ENCODE measurements around the gene UBE2E1. TPM values are rescaled to one million over a fixed set of nuclear protein-coding genes. Genes with fewer than 3 reads are reported as not detected.

UBE2E1 gene
- total RNA-seq, 5 donors from 2014 or later (not counting 1 experiment from before 2014, with no cell fraction given) = 39.1 to 71.8 (median 51.6) TPM

- Mint-ChIP-seq H3K27me3 (no peaks in the 10 kb centered on the region), H3K4me1 (no peaks in the 10 kb centered on the region), H3K36me3 (no peaks in the 10 kb centered on the region), H3K9me3 (no peaks in the 10 kb centered on the region), H3K4me3 (no peak overlapping the region), H3K27ac (no peak overlapping the region)
- POLR2A ChIA-PET = interaction anchor here in 1 of 2 donors (1.0 kb wide), 1 partner anchor 13 kb away, joined by 4 read pairs; no protein-coding TSS in a partner anchor
- DNase-seq (no peak), ATAC-seq (replicated peaks in 1 of 4) (no peak)
- Histone ChIP-seq H3K36me3 (ENCODE audit: control insufficient read depth in 2 of 2, extremely low read depth in 1 of 2, insufficient read depth in 1 of 2, low read length in 1 of 2) (no peaks in the 10 kb centered on the region), H3K4me3 (ENCODE audit: control insufficient read depth in 1 of 2, extremely low read depth in 1 of 2, low read length in 1 of 2) (no peak overlapping the region), H3K27me3 (replicated peaks in 1 of 2; ENCODE audit: control insufficient read depth in 2 of 2, extremely low read depth in 1 of 2, insufficient read depth in 2 of 2, low read length in 1 of 2) (no peaks in the 10 kb centered on the region), H3K4me1 (ENCODE audit: control insufficient read depth in 1 of 2, extremely low read depth in 1 of 2, insufficient read depth in 2 of 2, low read length in 2 of 2) (no peaks in the 10 kb centered on the region), H3K27ac (ENCODE audit: low read length) (no peak overlapping the region), H3K9me3 (no peaks in the 10 kb centered on the region)
- WGBS (ENCODE audit: insufficient coverage) = 100% methylated on average over 1 of the region's 3 CpGs
- CTCF ChIA-PET = interaction anchor here in 1 of 2 donors (0.7 kb wide), 1 partner anchor 153 kb away, joined by 4 read pairs; no protein-coding TSS in a partner anchor
Observed at GRCh38 chr3:23798876-23799275, 6.9 kb upstream of the UBE2E1 start.

GRCh38 chr3:23800731-23801130, 5.0 kb upstream of the UBE2E1 start:
- H3K4me1 Mint-ChIP-seq = peaks cover 6% of the 10 kb centered on the region in 3 donors
- no peaks in the 10 kb centered on the region for H3K9me3 ChIP-seq
- no peak overlapping the region for H3K4me3 Mint-ChIP-seq
- DNase-seq (no peak), ATAC-seq (replicated peaks in 1 of 4) (no peak)
- H3K4me3 ChIP-seq (ENCODE audit: control insufficient read depth in 1 of 2, extremely low read depth in 1 of 2, low read length in 1 of 2) = no peak overlapping the region
- no peak overlapping the region for H3K27ac Mint-ChIP-seq
- no peaks in the 10 kb centered on the region for H3K36me3 ChIP-seq (ENCODE audit: control insufficient read depth in 2 of 2, extremely low read depth in 1 of 2, insufficient read depth in 1 of 2, low read length in 1 of 2)
- no peaks in the 10 kb centered on the region for H3K9me3 Mint-ChIP-seq
- H3K4me1 ChIP-seq (ENCODE audit: control insufficient read depth in 1 of 2, extremely low read depth in 1 of 2, insufficient read depth in 2 of 2, low read length in 2 of 2) = peaks cover 0 to 7% of the 10 kb centered on the region in 2 experiments
- CTCF ChIA-PET = no interaction called here
- POLR2A ChIA-PET = no interaction called here
- WGBS (ENCODE audit: insufficient coverage) = no CpG with 5 or more reads among the region's 3 CpGs
- no peaks in the 10 kb centered on the region for H3K36me3 Mint-ChIP-seq
- no peaks in the 10 kb centered on the region for H3K27me3 ChIP-seq (replicated peaks in 1 of 2; ENCODE audit: control insufficient read depth in 2 of 2, extremely low read depth in 1 of 2, insufficient read depth in 2 of 2, low read length in 1 of 2)
- no peak overlapping the region for H3K27ac ChIP-seq (ENCODE audit: low read length)
- no peaks in the 10 kb centered on the region for H3K27me3 Mint-ChIP-seq

- H3K27ac Mint-ChIP-seq = peak overlapping the region; percentile 80 to 88
- POLR2A ChIA-PET = interaction anchor here in 1 of 2 donors (0.5 kb wide), 1 partner anchor 574 kb away, joined by 3 read pairs; no protein-coding TSS in a partner anchor
- no peak overlapping the region for H3K4me3 ChIP-seq (ENCODE audit: control insufficient read depth in 1 of 2, extremely low read depth in 1 of 2, low read length in 1 of 2)
Observed at GRCh38 chr3:23804441-23805209, 1.1 kb upstream of the UBE2E1 start.

GRCh38 chr3:23805210-23805632, 534 bp upstream of the UBE2E1 start:
- Histone ChIP-seq H3K27me3 (replicated peaks in 1 of 2; ENCODE audit: control insufficient read depth in 2 of 2, extremely low read depth in 1 of 2, insufficient read depth in 2 of 2, low read length in 1 of 2) (no peaks in the 10 kb centered on the region), H3K4me3 (ENCODE audit: control insufficient read depth in 1 of 2, extremely low read depth in 1 of 2, low read length in 1 of 2) (peak overlapping the region; percentile 55 to 62), H3K27ac (ENCODE audit: low read length) (peak overlapping the region; percentile 65), H3K9me3 (no peaks in the 10 kb centered on the region), H3K4me1 (ENCODE audit: control insufficient read depth in 1 of 2, extremely low read depth in 1 of 2, insufficient read depth in 2 of 2, low read length in 2 of 2) (peaks cover 22 to 23% of the 10 kb centered on the region in 2 experiments), H3K36me3 (ENCODE audit: control insufficient read depth in 2 of 2, extremely low read depth in 1 of 2, insufficient read depth in 1 of 2, low read length in 1 of 2) (no peaks in the 10 kb centered on the region)
- no peak for DNase-seq
- ATAC-seq (replicated peaks in 1 of 4) = peak in 3 of 4 experiments; percentile 1 to 5 (median 2)
- H3K27ac Mint-ChIP-seq = peak overlapping the region; percentile 80 to 88
- POLR2A ChIA-PET = no interaction called here
- H3K4me3 Mint-ChIP-seq = peak overlapping the region; percentile 90 to 98 (median 96)
- CTCF ChIA-PET = interaction anchor here in 1 of 2 donors (0.8 kb wide), 1 partner anchor 24 kb away, joined by 11 read pairs; no protein-coding TSS in a partner anchor
- 8% methylated on average over 3 of the region's 7 CpGs for WGBS (ENCODE audit: insufficient coverage)
- H3K4me1 Mint-ChIP-seq = peaks cover 38 to 41% (median 40%) of the 10 kb centered on the region in 3 donors
- H3K36me3 Mint-ChIP-seq = no peaks in the 10 kb centered on the region
- H3K27me3 Mint-ChIP-seq = no peaks in the 10 kb centered on the region
- no peaks in the 10 kb centered on the region for H3K9me3 Mint-ChIP-seq

More at GRCh38 chr3:23804441-23805209, 1.1 kb upstream of the UBE2E1 start:
- H3K4me1 ChIP-seq (ENCODE audit: control insufficient read depth in 1 of 2, extremely low read depth in 1 of 2, insufficient read depth in 2 of 2, low read length in 2 of 2) = peaks cover 18 to 19% of the 10 kb centered on the region in 2 experiments
- H3K9me3 ChIP-seq = no peaks in the 10 kb centered on the region
- CTCF ChIA-PET = interaction anchor here in 1 of 2 donors (0.8 kb wide), 1 partner anchor 25 kb away, joined by 11 read pairs; no protein-coding TSS in a partner anchor
- ATAC-seq (replicated peaks in 1 of 4) = no peak
- Mint-ChIP-seq H3K36me3 (no peaks in the 10 kb centered on the region), H3K27me3 (no peaks in the 10 kb centered on the region), H3K4me3 (peak overlapping the region; percentile 13 to 98 (median 41)), H3K9me3 (no peaks in the 10 kb centered on the region), H3K4me1 (peaks cover 32 to 35% (median 34%) of the 10 kb centered on the region in 3 donors)
- DNase-seq = no peak
- H3K27me3 ChIP-seq (replicated peaks in 1 of 2; ENCODE audit: control insufficient read depth in 2 of 2, extremely low read depth in 1 of 2, insufficient read depth in 2 of 2, low read length in 1 of 2) = no peaks in the 10 kb centered on the region
- H3K27ac ChIP-seq (ENCODE audit: low read length) = peak overlapping the region; percentile 12
- 91% methylated on average over 2 of the region's 8 CpGs for WGBS (ENCODE audit: insufficient coverage)
- no peaks in the 10 kb centered on the region for H3K36me3 ChIP-seq (ENCODE audit: control insufficient read depth in 2 of 2, extremely low read depth in 1 of 2, insufficient read depth in 1 of 2, low read length in 1 of 2)

GRCh38 chr3:23806534-23807423, 1.0 kb downstream of the UBE2E1 start:
- no peaks in the 10 kb centered on the region for H3K36me3 ChIP-seq (ENCODE audit: control insufficient read depth in 2 of 2, extremely low read depth in 1 of 2, insufficient read depth in 1 of 2, low read length in 1 of 2)
- ATAC-seq (replicated peaks in 1 of 4) (peak in 2 of 4 experiments; percentile 5 to 10), DNase-seq (peak in 14 of 35 experiments; percentile 0 to 24 (median 9))
- ChIA-PET CTCF (interaction anchor here in 1 of 2 donors (0.7 kb wide), 1 partner anchor 174 kb away, joined by 3 read pairs; no protein-coding TSS in a partner anchor), POLR2A (interaction anchor here (0.7 to 0.8 kb wide), 2 partner anchors 23 to 110 kb away, joined by 3 to 6 read pairs; partner anchors contain the start of gene RPL15 (in 1 of the 2))
- peak overlapping the region; percentile 16 for H3K27ac ChIP-seq (ENCODE audit: low read length)
- 1% methylated on average over 46 of the region's 71 CpGs for WGBS (ENCODE audit: insufficient coverage)
- no peaks in the 10 kb centered on the region for H3K9me3 ChIP-seq
- Mint-ChIP-seq H3K27me3 (no peaks in the 10 kb centered on the region), H3K27ac (peak overlapping the region; percentile 92 to 96), H3K36me3 (peaks cover 4% of the 10 kb centered on the region), H3K9me3 (no peaks in the 10 kb centered on the region), H3K4me3 (peak overlapping the region; percentile 96 to 98 (median 98)), H3K4me1 (peaks cover 46 to 51% (median 51%) of the 10 kb centered on the region in 3 donors)
- peaks cover 30 to 31% of the 10 kb centered on the region in 2 experiments for H3K4me1 ChIP-seq (ENCODE audit: control insufficient read depth in 1 of 2, extremely low read depth in 1 of 2, insufficient read depth in 2 of 2, low read length in 2 of 2)
- H3K4me3 ChIP-seq (ENCODE audit: control insufficient read depth in 1 of 2, extremely low read depth in 1 of 2, low read length in 1 of 2) = peak overlapping the region; percentile 52 to 60
- H3K27me3 ChIP-seq (replicated peaks in 1 of 2; ENCODE audit: control insufficient read depth in 2 of 2, extremely low read depth in 1 of 2, insufficient read depth in 2 of 2, low read length in 1 of 2) = no peaks in the 10 kb centered on the region

Measured in T-cell (primary cell).